ENCODE results near the gene WWOX.

WWOX gene

GRCh38 chr16:79261944-79262552, 1162.6 kb downstream of the WWOX start:
- DNase-seq, result no peak
- H3K27ac ChIP-seq (ENCODE audit: insufficient read depth, low read length, poor library complexity, severe bottlenecking), result no peak overlapping the region
- H3K9me3 ChIP-seq (ENCODE audit: control insufficient read depth, low read length), result no peaks in the 10 kb centered on the region
- H3K4me3 ChIP-seq (ENCODE audit: insufficient read depth, low read depth, low read length, poor library complexity, severe bottlenecking), result no peak overlapping the region
- no peaks in the 10 kb centered on the region for H3K27me3 ChIP-seq (replicated peaks; ENCODE audit: control insufficient read depth, insufficient read depth, low read length, poor library complexity, severe bottlenecking)
- H3K36me3 ChIP-seq (ENCODE audit: control insufficient read depth, insufficient read depth, low read length), result no peaks in the 10 kb centered on the region
- peaks cover under 1% of the 10 kb centered on the region for H3K4me1 ChIP-seq (ENCODE audit: control insufficient read depth, insufficient read depth, low read length, poor library complexity, severe bottlenecking)
